Astrocyte of the hippocampus (primary cell): ENCODE data around the gene EXO1.

Experiments
- DNase-seq: peaks from one replicate; pipeline ENCODE4 v3.0.0; 2011; ENCODE audit warnings: low read depth, low spot score

The EXO1 gene

DNA sequence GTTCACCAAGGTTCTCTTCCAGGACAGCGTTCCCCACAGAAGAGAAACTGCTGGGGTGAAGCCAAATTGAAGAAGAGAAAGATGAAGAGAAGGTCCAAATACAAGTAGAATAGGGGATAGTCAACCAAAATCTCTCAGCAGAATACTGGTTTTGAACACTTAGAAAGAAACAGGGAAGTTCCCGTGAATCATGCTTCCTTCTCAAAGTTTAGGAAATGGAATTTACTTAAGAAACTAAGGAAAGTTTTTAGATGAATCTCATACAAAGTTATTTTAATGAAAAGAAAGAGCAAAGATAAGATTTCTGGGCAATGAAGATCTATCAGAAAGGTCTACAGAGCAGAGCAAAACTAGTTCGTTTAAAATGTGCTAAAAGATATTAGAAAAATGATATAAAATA, 43.3 kb downstream of the EXO1 start:
- no peak for DNase-seq

DNA sequence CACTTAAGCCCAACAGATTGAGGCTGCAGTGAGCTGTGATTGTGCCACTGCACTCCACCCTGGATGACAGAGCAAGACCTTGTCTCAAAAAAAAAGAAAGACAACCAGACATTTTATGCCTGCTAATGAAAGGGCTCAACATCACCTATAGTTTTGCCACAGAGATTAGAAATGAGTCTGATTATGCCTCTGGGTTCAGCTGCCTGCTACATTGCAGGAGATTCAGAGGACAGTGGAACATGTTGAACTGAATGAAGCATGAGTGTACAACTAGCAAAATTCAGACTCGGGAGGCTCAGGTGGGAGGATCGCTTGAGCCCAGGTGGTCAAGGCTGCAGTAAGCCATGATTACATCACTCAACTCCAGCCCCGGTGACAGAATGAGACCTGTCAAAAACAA, 46.0 kb downstream of the EXO1 start:
- no peak for DNase-seq

DNA sequence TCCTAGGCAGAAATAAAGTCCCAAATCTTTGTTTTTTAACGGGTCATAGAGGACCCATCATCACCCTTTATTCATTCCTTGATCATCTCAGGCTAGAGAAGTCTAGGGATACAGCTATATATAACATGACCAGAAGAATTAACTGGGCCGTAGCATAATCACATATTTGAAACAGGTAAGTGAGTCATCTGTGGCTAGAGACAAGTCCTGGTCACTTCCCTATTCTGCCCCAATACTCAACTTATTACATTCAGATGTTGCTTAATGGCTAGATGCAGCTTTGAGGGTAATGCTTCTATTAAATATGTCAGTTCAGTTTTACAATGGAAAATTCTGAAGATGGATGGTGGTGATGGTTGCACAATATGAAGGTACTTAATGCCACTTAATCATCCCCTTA, 47.0 kb downstream of the EXO1 start:
- DNase-seq = no peak

DNA sequence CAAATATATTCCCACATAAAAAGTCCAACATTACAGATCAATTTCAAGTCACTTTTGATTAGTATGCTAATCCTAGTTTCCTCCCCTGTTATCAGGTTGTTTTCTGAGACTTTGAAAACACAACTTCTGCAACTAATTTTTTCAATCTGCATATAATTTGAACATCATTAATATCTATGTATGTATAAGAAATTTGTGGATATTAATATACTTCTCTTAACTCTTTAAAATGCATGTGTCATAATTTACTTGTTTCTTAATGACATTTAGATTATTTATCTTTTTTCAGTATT, 48.6 kb downstream of the EXO1 start:
- no peak for DNase-seq

DNA sequence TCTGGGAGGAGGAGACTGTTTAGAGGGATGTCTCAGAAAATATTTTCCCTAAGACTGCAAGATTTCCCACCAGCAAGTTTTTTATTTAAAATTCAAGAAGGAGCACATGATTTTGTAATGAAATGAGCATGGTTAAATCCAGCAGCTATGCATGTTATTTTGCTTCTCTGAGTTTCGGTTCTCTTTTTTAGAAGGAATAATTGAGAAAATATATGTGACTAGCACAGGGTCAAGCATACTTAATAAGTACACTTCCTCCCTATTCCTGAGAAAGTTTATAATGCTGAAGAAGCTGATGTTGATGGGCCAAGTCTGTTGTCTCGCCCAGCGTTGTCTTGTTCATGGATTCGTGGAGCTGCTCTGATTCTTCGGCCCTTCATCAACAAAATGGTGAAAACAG, 51.2 kb downstream of the EXO1 start:
- no peak for DNase-seq

DNA sequence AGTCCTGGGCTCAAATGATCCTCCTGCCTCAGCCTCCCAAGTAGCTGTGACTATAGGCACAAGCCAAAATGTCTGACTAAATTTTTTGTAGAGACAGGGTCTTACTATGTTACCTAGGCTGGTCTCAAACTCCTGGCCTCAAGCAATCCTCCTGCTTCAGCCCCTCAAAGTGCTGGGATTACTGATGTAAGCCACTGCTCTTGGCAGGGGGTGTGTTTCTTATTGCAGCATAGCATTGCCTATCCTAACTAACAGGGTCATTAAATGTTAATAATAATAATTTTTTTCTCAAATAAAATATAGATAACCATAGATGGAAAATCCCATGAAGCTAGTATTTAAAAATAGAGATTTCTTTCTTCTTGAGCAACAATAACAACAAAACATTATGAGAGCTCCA, 52.4 kb downstream of the EXO1 start:
- DNase-seq = no peak

DNA sequence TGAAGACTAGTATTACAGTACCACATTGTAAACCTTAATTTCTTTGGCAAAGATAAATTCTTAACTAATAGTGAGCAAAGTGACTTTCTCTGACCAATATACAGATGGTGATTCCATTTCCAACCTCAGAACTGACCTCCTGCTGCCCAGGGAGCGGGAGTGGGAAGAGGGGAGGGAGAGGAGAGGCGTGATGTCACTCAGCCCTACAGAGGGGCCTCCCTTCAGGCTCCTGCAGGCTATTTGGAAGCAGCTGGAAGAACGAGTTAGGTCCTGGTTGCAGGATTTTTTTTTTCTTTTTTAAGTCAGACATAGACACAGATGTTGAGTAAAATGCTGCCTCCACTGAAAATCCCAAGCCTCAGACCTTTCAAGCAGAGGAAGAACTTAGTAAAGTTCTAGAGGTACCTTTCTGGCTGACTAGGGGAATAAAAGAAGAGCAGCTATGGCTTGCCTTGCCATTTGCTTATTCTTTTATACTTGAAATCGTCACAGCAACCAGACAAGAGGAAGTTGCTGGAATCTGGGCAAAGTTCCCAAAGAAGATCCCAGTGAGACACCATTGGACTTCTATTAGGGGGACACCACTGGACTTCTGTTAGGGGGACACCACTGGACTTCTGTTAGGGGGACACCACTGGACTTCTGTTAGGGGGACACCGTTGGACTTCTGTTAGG, 54.5 kb downstream of the EXO1 start:
- no peak for DNase-seq

DNA sequence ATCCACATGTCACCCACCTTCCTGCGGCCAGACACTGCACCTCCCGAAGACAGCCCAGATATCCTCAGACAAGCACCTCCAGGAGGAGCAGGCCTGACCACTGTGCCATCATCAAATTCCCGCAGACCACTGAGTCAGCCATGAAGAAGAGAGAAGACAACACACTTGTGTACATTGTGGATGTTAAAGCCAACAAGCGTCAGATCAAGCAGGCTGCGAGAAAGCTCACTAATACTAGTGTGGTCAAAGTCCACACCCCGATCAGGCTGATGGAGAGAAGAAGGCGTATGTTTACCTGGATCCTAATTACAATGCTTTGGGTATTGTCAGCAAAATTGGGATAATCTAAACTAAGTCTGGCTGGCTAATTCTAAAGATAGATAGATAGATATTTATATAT, 68.2 kb downstream of the EXO1 start:
- DNase-seq = no peak

DNA sequence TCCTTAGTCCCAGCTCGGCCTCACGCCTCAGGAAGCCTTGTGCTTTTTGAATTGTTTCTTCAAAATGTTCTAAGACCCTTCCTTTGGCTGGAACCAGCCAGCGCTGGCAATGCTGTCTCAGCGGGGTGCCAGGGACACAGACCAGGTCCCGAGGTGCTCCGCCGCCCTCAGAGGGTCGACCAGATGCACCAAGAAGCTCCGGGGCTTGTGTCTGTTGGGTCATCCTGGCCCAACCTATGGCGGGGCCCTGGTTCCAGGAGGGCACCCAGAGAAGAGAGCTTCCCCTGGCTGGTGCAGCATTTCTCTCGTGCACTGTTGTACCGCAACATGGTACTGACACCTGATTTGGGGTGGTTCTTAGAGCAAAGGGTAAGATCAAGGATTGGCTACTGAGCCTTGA, 69.5 kb downstream of the EXO1 start:
- no peak for DNase-seq

DNA sequence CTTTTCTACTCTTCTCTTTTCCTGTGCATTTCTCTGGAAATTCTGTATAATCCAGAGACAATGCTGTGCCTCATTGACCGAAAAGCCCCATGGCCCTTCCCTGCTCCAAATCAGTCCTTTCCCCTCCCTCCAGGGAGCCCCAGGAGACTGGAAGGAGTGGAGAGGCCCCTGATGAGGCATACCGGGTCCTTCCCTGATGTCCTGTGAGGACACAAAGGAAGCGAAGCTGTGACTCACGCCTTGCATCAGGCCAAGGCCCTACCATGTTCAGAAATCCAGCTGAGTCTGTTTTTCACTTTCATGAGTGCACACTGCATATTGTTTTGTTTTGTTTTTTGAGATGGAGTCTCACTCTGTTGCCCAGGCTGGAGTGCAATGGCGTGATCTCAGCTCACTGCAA, 70.9 kb downstream of the EXO1 start:
- DNase-seq = peak; percentile 39

DNA sequence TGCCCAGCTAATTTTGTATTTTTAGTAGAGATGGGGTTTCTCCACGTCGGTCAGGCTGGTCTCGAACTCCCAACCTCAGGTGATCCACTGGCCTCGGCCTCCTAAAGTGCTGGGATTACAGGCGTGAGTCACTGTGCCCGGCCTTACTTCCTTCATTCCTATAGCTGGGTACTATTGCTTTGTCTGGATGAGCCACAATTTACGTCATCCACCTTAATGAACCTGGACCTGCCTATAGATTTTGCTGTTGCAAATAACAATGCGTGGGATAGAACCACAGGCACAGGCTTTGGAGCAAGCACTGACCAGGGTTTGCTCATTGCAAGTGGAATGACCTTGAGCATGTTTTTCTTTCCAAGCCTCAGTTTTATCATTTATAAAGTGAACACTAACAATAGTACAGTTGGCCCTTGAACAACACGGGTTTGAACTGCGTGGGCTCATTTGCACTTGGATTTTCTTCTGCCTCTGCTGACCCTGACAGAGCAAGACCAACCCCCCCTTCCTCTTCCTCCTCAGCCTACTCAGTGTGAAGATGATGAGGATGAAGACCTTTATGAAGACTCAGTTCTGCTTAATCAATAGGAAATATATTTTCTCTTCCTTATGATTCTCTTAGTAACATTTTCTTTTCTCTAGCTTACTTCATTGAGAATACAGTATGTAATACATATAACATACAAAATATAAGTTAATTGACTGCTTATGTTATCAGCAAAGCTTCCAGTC, 76.2 kb downstream of the EXO1 start:
- DNase-seq = no peak

DNA sequence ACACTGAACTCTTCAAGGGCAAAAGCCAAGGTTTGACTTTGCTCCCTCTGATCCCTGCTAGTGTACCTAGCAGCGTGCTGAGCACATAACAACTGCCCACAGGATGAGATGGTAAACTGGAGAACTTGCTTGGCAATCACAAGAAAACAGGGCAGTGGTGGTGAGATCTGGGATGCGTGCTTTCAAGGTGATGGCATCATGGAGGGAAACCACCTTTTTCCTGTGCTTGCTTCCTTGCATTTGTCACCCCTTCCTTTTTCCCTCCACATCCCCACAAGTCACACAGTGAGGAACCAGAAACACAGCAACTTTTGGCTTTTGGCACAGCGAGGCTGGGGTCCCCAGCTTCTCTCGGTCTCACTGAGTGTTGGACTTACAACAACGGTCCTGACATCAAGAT, 78.1 kb downstream of the EXO1 start:
- DNase-seq = no peak

DNA sequence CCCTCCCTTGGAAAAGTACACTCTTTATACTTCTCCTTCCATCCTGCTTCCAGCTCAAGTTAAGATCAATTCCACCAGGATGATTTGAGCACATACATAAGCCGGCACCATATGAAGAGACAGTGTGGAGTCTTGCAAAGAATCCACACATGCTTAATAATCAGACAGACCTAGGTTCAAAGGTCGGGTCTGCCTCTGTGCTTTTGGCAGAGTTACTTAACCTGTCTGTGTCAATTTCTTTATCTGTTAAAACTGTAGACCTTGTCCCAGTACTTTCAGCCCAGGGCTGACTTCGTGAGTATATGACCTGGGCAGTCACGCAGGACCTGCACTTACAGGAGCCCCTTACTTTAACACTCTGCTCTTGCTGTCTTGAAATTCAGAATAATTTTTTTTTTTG, 79.3 kb downstream of the EXO1 start:
- no peak for DNase-seq

DNA sequence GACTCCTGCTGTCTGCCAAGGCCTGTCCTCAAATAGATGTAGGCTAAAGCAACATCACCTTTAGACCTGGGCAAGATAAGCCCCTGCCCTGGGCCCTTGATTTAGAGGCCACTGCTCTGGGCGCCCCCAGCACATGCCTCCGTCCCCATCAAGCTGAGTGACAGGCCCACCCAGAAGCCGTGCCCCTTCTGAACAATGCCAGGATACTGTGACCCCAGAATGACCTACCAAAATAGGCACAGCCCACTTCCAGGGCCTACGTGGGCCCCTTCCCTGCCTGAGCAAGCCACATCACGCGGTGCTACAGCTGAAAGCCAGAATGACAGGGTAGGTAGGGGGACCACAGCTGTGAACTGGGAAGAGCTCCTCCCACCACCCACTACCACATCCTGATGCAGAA, 84.8 kb downstream of the EXO1 start:
- DNase-seq = no peak

DNA sequence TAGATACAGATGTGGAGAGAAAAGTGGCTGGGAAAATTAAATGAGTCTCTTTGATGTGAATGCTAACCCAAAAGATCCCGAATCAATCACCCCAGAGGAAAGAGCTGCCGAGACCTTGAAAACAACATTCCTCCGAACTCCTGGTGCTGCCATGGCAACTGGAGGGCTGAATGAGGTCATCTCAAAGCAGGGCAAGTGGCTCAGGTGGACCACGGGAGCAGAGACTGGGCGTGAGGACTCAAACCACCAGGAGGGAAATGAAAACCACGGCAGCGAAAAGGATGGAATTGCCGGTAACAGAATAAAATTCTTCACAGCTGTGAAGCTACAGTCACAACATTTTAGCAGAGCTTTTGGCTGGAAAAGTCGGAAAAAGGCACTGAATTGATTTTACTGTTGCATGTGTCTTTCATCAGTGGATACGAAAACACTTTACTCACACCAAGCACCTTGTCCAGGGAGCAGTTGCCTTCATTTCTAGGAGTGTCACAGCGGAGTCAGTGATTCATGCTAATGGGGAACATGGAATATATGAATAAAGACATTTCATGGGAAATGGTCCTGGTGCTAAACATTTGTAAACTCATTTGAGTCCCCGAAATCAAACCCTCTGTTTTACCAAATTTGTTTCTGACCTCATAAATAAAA, 86.3 kb downstream of the EXO1 start:
- DNase-seq = peak; percentile 88

DNA sequence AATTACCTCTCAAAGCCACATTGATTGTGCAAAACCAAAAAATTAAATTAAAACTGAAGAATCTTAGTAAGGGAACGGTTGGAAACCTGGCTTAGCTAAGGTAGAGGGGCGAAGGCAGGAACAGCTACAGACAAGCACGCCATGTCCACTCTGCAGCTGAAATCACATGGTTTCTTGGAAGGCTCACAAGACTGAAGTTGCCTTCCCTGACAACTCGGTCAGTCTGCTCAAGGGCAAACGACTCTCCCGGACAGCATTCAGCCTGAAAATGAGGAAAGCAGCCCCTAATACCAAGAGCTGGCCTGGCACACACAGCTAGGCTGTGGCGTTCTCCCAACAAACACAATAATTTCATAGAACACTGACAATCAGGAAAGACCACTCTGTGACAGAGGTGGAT, 86.9 kb downstream of the EXO1 start:
- no peak for DNase-seq
